Measurements from ENCODE around the gene AFF3. TPM values are rescaled to one million over a fixed set of nuclear protein-coding genes. Genes with fewer than 3 reads are reported as not detected.

AFF3 gene
- total and polyA plus RNA-seq, 8 donors: 1.4 to 78.8 (median 14.7) TPM

DNA sequence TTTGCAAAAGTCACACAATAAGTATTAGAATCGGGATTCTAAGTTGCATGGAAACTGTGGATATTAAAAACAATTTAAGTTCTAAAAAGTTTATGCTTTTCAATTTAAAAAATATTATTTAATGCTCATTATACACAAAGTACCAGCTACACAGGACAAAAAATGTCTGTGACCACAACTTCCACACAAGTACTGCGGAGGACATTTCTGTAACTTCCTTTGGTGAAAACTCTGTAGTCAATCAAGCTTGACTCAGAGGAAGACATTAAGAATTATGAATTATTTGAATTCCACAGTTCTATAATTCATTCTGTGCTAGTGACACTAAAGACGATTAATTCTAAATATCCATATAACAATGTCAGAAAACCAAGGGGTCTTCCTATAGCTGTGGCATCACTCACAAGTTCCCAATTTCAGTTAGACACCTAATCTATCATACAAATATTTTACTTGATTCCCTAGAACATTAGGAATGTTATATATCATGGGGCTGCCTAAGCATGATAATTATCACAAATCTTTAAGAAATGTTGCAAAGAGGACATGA is 120.5 kb downstream of the AFF3 start:
- intact Hi-C loops (cut with DNase I; ENCODE audit: low total_unique reads): no loop called here

GRCh38 chr2:100019499-100019898 is 122.9 kb downstream of the AFF3 start:
- no peak for TF ChIP-seq EP300 (IDR thresholded peaks at IDR 0.05)
- no peak for TF ChIP-seq POLR2AphosphoS5 (IDR thresholded peaks at IDR 0.05)
- TF ChIP-seq POLR2A (IDR thresholded peaks at IDR 0.05): no peak
- TF ChIP-seq CTCF (IDR thresholded peaks at IDR 0.05): no peak
- no peaks in the 10 kb centered on the region for H3K27me3 ChIP-seq
- peaks cover 0 to 21% (median 6%) of the 10 kb centered on the region in 4 donors for H3K4me1 ChIP-seq
- intact Hi-C loops (cut with DNase I; ENCODE audit: low total_unique reads): no loop called here
- no peak overlapping the region for H3K27ac ChIP-seq
- 88 to 95% (median 93%) methylated on average over 6 of the region's 6 CpGs for WGBS, 5 donors
- H3K9me3 ChIP-seq: no peaks in the 10 kb centered on the region
- H3K36me3 ChIP-seq: no peaks in the 10 kb centered on the region
- H3K4me3 ChIP-seq: no peak overlapping the region
- DNase-seq: no peak

More for the DNA sequence above, 120.5 kb downstream of the AFF3 start:
- no peaks in the 10 kb centered on the region for H3K9me3 ChIP-seq
- no peak for DNase-seq
- no peaks in the 10 kb centered on the region for H3K36me3 ChIP-seq
- no peaks in the 10 kb centered on the region for H3K27me3 ChIP-seq
- peaks cover 0 to 22% (median 6%) of the 10 kb centered on the region in 4 donors for H3K4me1 ChIP-seq
- TF ChIP-seq CTCF (IDR thresholded peaks at IDR 0.05) (no peak), POLR2AphosphoS5 (IDR thresholded peaks at IDR 0.05) (no peak), EP300 (IDR thresholded peaks at IDR 0.05) (no peak), POLR2A (IDR thresholded peaks at IDR 0.05) (no peak)
- no peak overlapping the region for H3K27ac ChIP-seq
- H3K4me3 ChIP-seq: no peak overlapping the region
- 82 to 91% (median 87%) methylated on average over 3 of the region's 3 CpGs for WGBS, 5 donors

- H3K9me3 ChIP-seq: no peaks in the 10 kb centered on the region
- H3K27me3 ChIP-seq: no peaks in the 10 kb centered on the region
- TF ChIP-seq CTCF (IDR thresholded peaks at IDR 0.05) (no peak), EP300 (IDR thresholded peaks at IDR 0.05) (no peak), POLR2AphosphoS5 (IDR thresholded peaks at IDR 0.05) (no peak), POLR2A (IDR thresholded peaks at IDR 0.05) (no peak)
- no peak for DNase-seq
- H3K4me1 ChIP-seq: peaks cover 0 to 28% (median 9%) of the 10 kb centered on the region in 4 donors
- no peak overlapping the region for H3K27ac ChIP-seq
- H3K4me3 ChIP-seq: no peak overlapping the region
- WGBS, 5 donors: 74 to 90% (median 86%) methylated on average over 9 of the region's 9 CpGs
- intact Hi-C loops (cut with DNase I; ENCODE audit: low total_unique reads): no loop called here
- no peaks in the 10 kb centered on the region for H3K36me3 ChIP-seq
These were observed 123.8 kb downstream of the AFF3 start for GRCh38 chr2:100018341-100019193.

GRCh38 chr2:100017633-100018032 is 124.8 kb downstream of the AFF3 start:
- Histone ChIP-seq H3K9me3 (no peaks in the 10 kb centered on the region), H3K4me3 (no peak overlapping the region), H3K27ac (no peak overlapping the region), H3K36me3 (no peaks in the 10 kb centered on the region), H3K4me1 (peaks cover 0 to 31% (median 11%) of the 10 kb centered on the region in 4 donors), H3K27me3 (no peaks in the 10 kb centered on the region)
- DNase-seq: no peak
- WGBS, 5 donors: 71 to 91% (median 85%) methylated on average over 1 of the region's 1 CpG
- TF ChIP-seq POLR2A (IDR thresholded peaks at IDR 0.05) (no peak), POLR2AphosphoS5 (IDR thresholded peaks at IDR 0.05) (no peak), CTCF (IDR thresholded peaks at IDR 0.05) (no peak), EP300 (IDR thresholded peaks at IDR 0.05) (no peak)
- intact Hi-C loops (cut with DNase I; ENCODE audit: low total_unique reads): no loop called here

Data from stomach (tissue), 9 donors.